AG04449 (cell line): Measurements from ENCODE around the gene HCAR3.
"Not testable (repeated sequence)": the region's sequence is repeated elsewhere in the genome, so short reads cannot be mapped to it uniquely, and the experiment has no call there.

Experiments used
- CTCF ChIA-PET: fragments of 350-600 bp; formaldehyde crosslinking; extraction: SDS; loops from one replicate; lab custom pipeline; 2021; ENCODE audit warnings: antibody characterized with exemption; lab: Yijun Ruan, JAX
- POLR2A ChIA-PET: fragments of 400-600, 350-600 bp; formaldehyde crosslinking; extraction: SDS; loops from one replicate; lab custom pipeline; 2020; ENCODE audit warnings: antibody characterized with exemption, inconsistent platforms; lab: Yijun Ruan, JAX
- DNase-seq: peaks from one replicate; pipeline ENCODE4 v3.0.0-alpha.2; 2010; ENCODE audit warnings: low read depth, low spot score
- H3K4me3 ChIP-seq: 2 replicates; pipeline ENCODE4 v1.5.1; 2011; ENCODE audit warnings: low read depth, mild to moderate bottlenecking, control low read depth, low read length
- CTCF ChIP-seq: IDR thresholded peaks from one replicate; pipeline ENCODE4 v1.5.1; 2011; ENCODE audit warnings: mild to moderate bottlenecking, moderate library complexity, low read length, control low read depth, inconsistent platforms; ENCODE audit not compliant: insufficient read depth; ENCODE audit errors: missing control alignments

Gene HCAR3

GRCh38 chr12:122716658-122717057 is at the start of gene HCAR3:
Gene HCAR3 (minus strand): TSS chr12:122716811. CDS start chr12:122716737, 74 bp downstream.
- H3K4me3 ChIP-seq, POLR2A ChIA-PET, DNase-seq, CTCF ChIA-PET: not testable (repeated sequence)

GRCh38 chr12:122757568-122757967 is 41.0 kb upstream of the HCAR3 start:
- DNase-seq = no peak
- CTCF ChIA-PET = interaction anchor here (0.7 to 6.6 kb wide), 4 partner anchors 8 to 119 kb away, joined by 3 to 143 read pairs (median 16); no protein-coding TSS in a partner anchor
- POLR2A ChIA-PET = no interaction called here
- H3K4me3 ChIP-seq = no peak overlapping the region
- TF ChIP-seq CTCF = no peak

GRCh38 chr12:122754790-122755189 is 38.2 kb upstream of the HCAR3 start:
- no peak overlapping the region for H3K4me3 ChIP-seq
- DNase-seq = no peak
- ChIA-PET CTCF (interaction anchor here (1.4 to 6.6 kb wide), 2 partner anchors 38 to 117 kb away, joined by 3 to 143 read pairs; no protein-coding TSS in a partner anchor), POLR2A (no interaction called here)
- TF ChIP-seq CTCF = no peak

- no peak for DNase-seq
- ChIA-PET POLR2A (interaction anchor here (1.0 kb wide), 1 partner anchor 227 kb away, joined by 3 read pairs; the partner anchor contains the start of genes KNTC1 and RSRC2), CTCF (interaction anchor here (0.8 to 6.6 kb wide), 10 partner anchors 8 to 115 kb away, joined by 3 to 143 read pairs (median 4); no protein-coding TSS in a partner anchor)
- peak overlapping the region; percentile 95 for H3K4me3 ChIP-seq
- TF ChIP-seq CTCF = no peak
Measured at GRCh38 chr12:122753319-122753650, 36.7 kb upstream of the HCAR3 start.

GRCh38 chr12:122752464-122753318 is 36.1 kb upstream of the HCAR3 start, which contains the start of gene DENR:
Gene DENR (plus strand): TSS chr12:122752824. CDS start chr12:122753702, 878 bp downstream.
- POLR2A ChIA-PET = interaction anchor here (1.0 kb wide), 1 partner anchor 226 kb away, joined by 3 read pairs; the partner anchor contains the start of genes KNTC1 and RSRC2

GRCh38 chr12:122750781-122751515 is 34.3 kb upstream of the HCAR3 start:
- POLR2A ChIA-PET, DNase-seq: not testable (repeated sequence)

More at GRCh38 chr12:122752464-122753318, 36.1 kb upstream of the HCAR3 start, which contains the start of gene DENR:
- DNase-seq = peak; percentile 74
- peak; percentile 93 for TF ChIP-seq CTCF
- CTCF ChIA-PET = interaction anchor here (0.6 to 6.6 kb wide), 18 partner anchors 8 to 463 kb away, joined by 3 to 143 read pairs (median 4); no protein-coding TSS in a partner anchor
- H3K4me3 ChIP-seq = peak within 1 kb of the TSS; percentile 95

More at GRCh38 chr12:122750781-122751515, 34.3 kb upstream of the HCAR3 start:
- H3K4me3 ChIP-seq, CTCF ChIA-PET: not testable (repeated sequence)
